Astrocyte (in vitro differentiated cells and primary cell): Measurements from ENCODE around the gene KRTAP27-1.

Source experiments
- EZH2 ChIP-seq: IDR thresholded peaks from 2 replicates; pipeline ENCODE4 v1.6.1; 2012; ENCODE audit warnings: mild to moderate bottlenecking, low read length, inconsistent platforms; ENCODE audit not compliant: insufficient read depth
- TF ChIP-seq, protein P1 (sequence below): IDR thresholded peaks from 2 replicates; pipeline ENCODE4 v1.5.1; 2011; ENCODE audit warnings: low read depth, mild to moderate bottlenecking, inconsistent platforms, low read length, moderate library complexity; ENCODE audit not compliant: insufficient read depth

GRCh38 chr21:30320215-30320614 lies 17.3 kb downstream of the KRTAP27-1 start, which contains the start of gene KRTAP26-1:
- TF ChIP-seq EZH2, result no peak
- TF ChIP-seq, protein P1, sequence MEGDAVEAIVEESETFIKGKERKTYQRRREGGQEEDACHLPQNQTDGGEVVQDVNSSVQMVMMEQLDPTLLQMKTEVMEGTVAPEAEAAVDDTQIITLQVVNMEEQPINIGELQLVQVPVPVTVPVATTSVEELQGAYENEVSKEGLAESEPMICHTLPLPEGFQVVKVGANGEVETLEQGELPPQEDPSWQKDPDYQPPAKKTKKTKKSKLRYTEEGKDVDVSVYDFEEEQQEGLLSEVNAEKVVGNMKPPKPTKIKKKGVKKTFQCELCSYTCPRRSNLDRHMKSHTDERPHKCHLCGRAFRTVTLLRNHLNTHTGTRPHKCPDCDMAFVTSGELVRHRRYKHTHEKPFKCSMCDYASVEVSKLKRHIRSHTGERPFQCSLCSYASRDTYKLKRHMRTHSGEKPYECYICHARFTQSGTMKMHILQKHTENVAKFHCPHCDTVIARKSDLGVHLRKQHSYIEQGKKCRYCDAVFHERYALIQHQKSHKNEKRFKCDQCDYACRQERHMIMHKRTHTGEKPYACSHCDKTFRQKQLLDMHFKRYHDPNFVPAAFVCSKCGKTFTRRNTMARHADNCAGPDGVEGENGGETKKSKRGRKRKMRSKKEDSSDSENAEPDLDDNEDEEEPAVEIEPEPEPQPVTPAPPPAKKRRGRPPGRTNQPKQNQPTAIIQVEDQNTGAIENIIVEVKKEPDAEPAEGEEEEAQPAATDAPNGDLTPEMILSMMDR, result no peak
